ENCODE results near the gene TAS1R1.
"Not testable (repeated sequence)": the region's sequence is repeated elsewhere in the genome, so short reads cannot be mapped to it uniquely, and the experiment has no call there.

Gene TAS1R1

GRCh38 chr1:6523566-6523965 is 31.5 kb upstream of the TAS1R1 start:
- DNase-seq, result peak; percentile 80

GRCh38 chr1:6526316-6526715 is 28.8 kb upstream of the TAS1R1 start:
- no peak for DNase-seq

GRCh38 chr1:6528492-6528891 is 26.6 kb upstream of the TAS1R1 start:
- DNase-seq, result no peak

DNA sequence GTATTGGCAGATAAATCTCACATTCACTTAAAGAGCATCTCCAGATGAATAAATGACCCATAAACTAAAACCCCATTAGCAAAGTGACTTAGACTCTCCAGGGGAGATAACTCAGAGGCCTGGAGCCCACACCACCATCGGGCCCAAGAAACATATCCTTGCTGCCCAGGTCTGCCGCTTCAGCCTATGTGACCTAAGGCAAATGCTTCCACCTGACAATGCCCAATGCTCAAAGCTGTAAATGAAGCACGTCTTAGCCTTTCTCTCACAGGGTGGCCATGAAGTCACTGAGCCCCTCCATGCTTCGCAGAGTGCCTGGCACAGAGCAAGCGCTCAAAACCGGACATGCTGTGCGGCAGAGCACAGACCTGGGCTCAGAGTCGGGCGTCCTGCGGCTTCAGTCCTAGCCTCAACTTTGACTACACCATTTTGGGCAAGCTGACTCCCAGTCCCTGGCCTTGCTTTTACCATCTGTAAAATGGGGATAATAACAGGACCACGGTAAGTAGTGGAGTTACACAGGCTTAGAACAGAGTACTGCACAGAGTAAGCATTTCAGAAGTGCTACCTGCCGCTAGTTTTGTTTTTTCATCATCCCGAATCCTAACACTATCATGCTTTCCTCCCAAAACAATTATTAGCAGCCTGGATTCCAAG is 24.5 kb upstream of the TAS1R1 start:
- no peak for DNase-seq

GRCh38 chr1:6531996-6532395 is 23.1 kb upstream of the TAS1R1 start:
- DNase-seq, result no peak

GRCh38 chr1:6534248-6534822 is 20.8 kb upstream of the TAS1R1 start:
- DNase-seq, result no peak

- DNase-seq, result no peak
These were observed 19.9 kb upstream of the TAS1R1 start for GRCh38 chr1:6535214-6535613.

DNA sequence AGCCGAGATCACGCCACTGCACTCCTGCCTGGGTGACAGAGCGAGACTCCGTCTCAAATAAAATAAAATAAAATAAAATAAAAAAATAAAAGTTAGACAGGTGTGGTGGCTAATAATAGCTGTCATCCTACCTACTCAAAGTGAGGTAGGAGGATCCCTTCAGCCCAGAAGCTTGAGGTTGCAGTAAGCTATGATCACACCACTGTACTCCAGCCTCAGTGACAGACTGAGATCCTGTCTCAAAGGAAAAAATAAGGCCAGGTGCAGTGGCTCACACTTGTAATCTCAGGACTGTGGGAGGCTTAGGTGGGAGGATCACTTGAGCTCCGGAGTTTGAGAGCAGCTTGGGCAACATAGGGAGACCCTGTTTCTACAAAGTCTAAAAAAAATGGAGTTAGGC is 18.8 kb upstream of the TAS1R1 start:
- no peak for DNase-seq

GRCh38 chr1:6538956-6539355 is 16.2 kb upstream of the TAS1R1 start:
- DNase-seq, result no peak

DNA sequence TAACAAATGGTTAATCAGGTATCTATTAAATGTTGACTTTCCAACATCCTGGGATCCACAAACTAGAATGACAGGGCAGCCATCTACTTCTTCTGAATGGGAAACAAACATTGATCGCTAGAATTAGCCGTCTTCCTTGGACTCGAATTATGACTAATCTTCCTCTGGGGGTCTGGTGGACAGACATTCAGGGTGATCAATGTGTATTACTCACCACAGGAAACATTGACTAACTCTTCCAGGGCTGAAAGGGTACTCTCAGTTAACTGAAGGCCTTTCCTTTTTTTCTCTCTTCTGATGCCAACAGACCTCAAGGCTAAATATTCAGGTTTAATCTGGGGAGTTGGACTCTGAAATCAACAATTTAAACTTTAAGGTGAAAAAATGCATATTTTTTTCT is 10.3 kb upstream of the TAS1R1 start:
- no peak for DNase-seq

DNA sequence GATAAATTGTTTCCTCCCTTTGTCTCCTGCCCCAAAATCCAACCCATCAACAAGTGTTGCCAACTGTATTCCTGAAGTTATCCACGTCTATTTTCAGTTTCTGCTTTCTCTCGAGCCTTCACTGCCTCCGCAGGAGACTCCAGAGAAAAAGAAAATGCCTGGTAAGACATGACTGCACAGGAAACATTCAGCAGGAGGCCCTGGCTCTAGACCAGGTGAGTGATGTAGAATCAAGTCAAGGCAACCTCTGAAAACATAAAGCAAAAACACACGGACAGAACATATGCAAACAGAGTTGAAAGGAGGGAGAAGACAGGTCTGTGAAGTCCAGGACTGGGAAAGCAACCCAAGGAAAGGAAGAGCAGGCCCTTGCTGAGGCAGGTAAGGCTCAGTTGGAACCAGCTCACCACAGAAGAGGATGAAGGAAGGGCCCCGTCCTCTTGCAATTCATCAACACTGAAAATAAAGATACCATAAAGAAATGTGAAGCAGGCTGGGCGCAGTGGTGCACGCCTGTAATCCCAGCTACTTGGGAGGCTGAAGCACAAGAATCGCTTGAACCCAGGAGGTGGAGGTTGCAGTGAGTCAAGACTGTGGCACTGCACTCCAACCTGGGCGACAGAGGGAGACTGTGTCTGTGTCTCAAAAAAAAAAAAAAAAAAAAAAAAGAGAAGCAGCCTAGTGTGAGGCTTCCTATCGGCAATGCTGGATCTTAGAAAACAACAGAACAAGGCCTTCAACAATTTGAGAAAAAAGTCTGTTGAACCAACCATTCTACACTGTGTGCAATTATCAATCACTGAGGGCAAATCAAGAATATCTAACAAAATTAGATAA is 9.6 kb upstream of the TAS1R1 start:
- DNase-seq, result no peak

- DNase-seq, result no peak
These were observed 8.8 kb upstream of the TAS1R1 start for GRCh38 chr1:6546326-6546725.

DNA sequence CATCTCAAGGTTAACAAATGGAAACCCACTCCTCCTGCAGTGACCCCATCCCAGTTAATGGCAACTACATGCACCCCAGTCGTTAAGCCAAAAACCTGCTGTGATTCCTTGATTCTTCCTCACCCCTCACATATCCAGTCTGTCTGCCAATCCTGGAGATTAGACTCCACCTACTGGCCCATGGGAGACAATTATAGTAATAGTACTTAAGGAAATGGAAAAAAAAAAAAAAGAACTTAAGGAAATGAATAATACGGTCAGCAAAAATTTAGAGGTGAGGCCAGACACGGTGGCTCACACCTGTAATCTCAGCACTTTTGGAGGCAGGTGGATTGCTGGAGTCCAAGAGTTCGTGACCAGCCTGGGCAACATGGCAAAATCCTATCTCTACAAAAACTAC is 7.8 kb upstream of the TAS1R1 start:
- no peak for DNase-seq

GRCh38 chr1:6554031-6554906 is 838 bp upstream of the TAS1R1 start, which contains the start of gene NOL9:
TSS of gene NOL9 (minus strand) at chr1:6554513. CDS start at chr1:6554502, 11 bp downstream.
- peak; percentile 96 for DNase-seq

- no peak for DNase-seq
These were observed 2.5 kb downstream of the TAS1R1 start for GRCh38 chr1:6557597-6557996.

- DNase-seq, result not testable (repeated sequence)
These were observed 4.1 kb downstream of the TAS1R1 start for GRCh38 chr1:6559161-6559560.

DNA sequence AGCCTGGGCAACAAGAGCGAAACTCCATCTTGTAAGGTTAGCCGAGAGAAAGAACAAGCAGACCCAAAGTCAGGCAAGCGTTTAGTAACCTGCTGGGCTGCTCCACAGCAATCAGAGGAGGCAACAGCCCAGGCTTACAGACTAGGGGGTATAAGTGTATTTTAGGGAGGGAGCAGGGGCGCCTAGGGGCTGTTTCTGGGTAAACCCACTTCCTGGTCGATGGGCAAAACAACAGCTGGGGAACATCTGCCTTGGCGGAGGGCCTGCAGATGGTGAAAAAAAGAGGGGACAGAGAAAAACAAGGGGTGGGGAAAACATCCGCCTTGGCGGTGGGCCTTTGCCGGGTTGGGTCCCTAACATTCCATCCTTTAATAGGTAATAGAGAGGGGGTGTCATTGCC is 5.2 kb downstream of the TAS1R1 start:
- DNase-seq, result no peak

- DNase-seq, result no peak
These were observed 13.9 kb downstream of the TAS1R1 start for GRCh38 chr1:6569033-6569432.

- no peak for DNase-seq
These were observed 15.0 kb downstream of the TAS1R1 start for GRCh38 chr1:6570100-6570499.

- DNase-seq, result no peak
These were observed 15.9 kb downstream of the TAS1R1 start for GRCh38 chr1:6570987-6571386.

DNA sequence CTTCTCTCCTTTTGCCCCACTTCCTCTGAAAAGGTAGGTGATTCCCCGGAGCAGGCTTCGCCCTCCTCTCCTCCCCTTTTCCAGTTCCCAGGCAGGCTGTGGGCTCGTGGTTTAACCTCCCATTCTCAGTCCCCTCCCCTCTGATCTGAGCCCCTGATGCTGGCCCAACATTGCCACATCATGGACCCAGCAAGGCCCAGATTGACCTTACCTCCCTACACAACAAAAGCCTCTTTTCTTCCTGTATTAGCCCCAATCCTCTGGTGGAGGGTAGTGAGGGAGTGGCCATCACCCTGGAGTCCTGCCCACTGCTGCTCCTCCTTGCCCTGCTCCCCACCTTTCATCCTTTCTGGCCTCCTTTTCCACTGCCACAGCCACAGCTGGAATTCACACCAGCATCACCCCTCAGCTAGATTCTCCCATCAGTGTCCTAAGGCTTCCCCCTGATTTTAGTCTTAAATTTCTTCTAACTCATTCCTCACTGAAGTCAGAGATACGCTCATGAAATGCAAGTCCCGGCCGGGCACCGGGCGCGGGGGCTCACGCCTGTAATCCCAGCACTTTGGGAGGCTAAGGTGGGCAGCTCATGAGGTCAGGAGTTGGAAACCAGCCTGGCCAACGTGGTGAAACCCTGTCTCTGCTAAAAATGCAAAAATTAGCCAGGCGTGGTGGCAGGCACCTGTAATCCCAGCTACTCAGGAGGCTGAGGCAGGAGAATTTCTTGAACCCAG is 17.7 kb downstream of the TAS1R1 start:
- no peak for DNase-seq

DNA sequence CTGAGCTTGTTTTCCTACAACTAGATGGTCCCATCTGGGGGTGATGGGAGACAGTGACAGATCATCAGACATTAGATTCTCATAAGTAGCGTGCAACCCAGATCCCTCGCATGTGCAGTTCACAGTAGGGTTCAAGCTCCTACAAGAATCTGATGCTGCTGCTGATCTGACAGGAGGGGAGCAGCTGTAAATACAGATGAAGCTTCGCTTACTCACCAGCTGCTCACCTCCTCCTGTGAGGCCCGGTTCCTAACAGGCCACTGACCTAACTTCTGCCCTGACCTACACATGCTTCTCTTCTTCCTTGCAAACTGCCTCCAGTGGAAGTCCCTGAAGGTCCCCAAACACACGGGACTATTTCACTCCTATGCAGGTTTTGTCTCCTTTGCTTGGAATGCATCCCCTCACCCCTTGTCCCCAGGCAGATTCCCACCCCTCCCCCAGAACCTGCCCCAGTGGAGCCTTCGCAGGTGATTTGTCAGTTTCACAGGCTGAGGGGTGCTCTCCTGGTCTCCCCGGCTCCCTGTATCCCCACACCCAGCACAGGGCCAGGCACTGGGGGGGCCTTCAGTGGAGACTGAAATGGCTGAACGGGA is 19.0 kb downstream of the TAS1R1 start:
- no peak for DNase-seq
